Stimulated activated naive CD4-positive, alpha-beta T cell (primary cell): ENCODE measurements around the gene HIP1.
"Not testable (repeated sequence)": the region's sequence is repeated elsewhere in the genome, so short reads cannot be mapped to it uniquely, and the experiment has no call there.

ENCODE experiments used
- DNase-seq, 6 experiments: peaks; one replicate each; lab custom pipeline; 2025; lab: John Stamatoyannopoulos, UW

The HIP1 gene

DNA sequence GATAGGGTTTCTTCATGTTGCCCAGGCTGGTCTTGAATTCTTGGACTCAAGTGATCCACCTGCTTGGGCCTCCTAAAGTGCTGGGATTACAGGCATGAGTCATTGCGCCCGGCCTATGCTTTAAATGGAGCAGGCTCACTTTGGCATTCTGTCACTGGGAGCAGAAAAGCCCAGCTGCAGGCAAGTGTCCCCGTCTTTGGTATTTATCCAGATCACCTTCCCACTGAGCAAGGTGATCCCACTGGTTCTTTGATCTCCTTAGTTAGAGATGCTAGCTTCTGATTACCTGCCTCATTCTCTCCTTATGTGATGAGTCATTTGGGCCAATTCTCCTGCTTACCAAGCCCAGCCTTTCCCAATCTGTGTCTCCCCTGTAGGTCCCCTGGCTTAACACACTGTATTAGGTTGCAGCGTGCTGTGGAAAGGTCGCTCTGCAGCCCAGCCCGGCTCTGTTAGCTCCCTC is 207.4 kb downstream of the HIP1 start:
- no peak for DNase-seq

DNA sequence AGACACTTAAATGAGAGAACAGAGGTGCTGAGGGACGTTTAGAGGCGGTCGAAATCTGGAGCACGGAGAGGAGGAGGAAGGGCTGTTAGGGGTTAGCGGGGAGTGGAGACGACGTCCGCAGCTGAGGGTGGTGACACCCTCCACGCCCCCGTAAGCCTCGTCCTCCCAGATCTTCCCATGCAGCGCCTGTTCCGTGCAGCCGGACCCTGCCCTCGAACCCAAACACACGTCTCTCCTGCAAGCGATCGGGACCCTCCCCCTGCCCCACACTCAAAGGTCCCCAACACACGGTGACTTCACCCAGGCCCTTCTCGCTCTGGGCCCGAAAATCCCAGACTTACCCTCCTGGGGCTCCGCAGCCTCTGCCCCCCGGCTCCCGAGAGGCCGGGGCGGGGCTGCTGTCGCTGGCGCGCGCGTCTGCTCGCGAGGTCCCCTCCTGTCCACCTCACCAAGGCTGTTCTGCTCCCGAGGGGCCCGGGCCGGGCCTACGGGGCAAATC is 211.5 kb downstream of the HIP1 start:
- DNase-seq = peak in 1 of 6 experiments; percentile 1

- not testable (repeated sequence) for DNase-seq
Observed at GRCh38 chr7:75521727-75522126, 217.0 kb downstream of the HIP1 start.

DNA sequence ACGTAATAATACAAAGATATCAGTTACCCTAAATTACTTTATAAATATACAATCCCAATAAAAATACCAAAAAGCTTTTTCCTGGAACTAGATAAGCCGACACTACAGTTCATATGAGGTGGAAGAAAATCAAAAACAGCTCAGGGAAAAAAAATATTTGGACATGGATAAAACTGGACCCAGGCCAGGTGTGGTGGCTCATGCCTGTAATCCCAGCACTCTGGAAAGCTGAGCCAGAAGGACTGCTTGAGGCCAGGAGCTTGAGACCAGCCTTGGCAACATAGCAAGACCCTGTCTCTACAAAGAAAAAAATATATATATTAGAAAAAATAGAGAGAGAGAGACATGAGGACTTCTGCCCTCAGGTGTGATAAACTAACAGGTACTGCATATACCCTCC is 219.9 kb downstream of the HIP1 start:
- not testable (repeated sequence) for DNase-seq

DNA sequence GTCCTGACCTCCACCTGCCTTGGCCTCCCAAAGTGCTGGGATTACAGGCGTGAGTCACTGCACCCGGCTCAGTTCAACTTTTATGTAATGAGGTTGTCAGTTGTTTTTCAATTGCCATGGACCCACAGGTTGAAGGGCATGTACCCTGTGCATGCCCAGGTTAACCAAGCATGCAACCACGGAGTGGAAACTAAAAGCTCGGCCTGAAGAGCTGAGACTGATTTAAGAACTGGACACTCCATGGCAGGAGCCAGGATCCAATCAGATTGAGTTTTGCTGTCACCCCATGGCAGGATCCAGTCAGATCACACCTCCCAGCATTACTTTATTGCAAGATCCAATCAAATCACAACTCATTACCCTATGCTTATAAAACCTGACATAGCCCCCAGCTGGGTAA is 229.7 kb downstream of the HIP1 start:
- DNase-seq = not testable (repeated sequence)

- DNase-seq = not testable (repeated sequence)
Observed at GRCh38 chr7:75492020-75492419, 246.7 kb downstream of the HIP1 start, which contains the start of gene SPDYE5. Gene SPDYE5, plus strand, starts transcription at chr7:75492320. Its CDS starts 1,728 bp downstream, at chr7:75494048.

DNA sequence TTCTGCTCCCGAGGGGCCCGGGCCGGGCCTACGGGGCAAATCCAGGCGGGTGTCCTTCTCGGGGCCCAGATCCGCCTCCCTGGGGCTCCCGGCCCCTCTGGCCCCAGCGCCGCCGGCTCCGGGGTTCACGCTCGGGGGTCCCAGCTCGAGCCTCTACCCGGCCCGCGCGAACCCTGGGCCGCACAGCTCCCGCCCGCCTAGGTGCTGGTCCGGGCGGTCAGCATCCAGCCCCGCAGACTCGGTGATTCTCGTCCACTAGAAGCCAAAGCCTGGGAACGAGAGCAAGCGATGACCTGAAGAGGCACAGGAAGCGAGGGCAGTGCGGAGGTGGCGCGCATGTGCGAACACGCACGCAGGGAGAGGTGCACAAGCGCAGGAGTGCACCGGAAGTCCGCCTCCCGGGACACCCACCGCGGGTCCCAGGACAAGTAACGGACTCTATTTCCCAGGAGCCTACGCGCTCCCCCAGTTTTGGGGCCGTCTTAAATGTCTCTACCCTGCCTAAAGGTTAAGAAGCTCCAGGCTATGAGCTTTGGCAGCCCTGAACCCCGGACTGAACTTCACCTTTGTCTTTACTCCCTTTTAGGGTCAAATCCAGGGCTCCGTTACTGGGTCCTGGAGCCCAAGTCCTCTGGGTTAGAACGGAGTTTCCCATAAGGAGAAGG is 252.6 kb downstream of the HIP1 start, which contains the start of gene POM121C:
POM121C (minus strand) TSS at position 321 of the 665 bp plus-strand sequence. CDS start 44,803 bp downstream, outside the sequence.
- DNase-seq = peak; percentile 67 to 83 (median 76)

DNA sequence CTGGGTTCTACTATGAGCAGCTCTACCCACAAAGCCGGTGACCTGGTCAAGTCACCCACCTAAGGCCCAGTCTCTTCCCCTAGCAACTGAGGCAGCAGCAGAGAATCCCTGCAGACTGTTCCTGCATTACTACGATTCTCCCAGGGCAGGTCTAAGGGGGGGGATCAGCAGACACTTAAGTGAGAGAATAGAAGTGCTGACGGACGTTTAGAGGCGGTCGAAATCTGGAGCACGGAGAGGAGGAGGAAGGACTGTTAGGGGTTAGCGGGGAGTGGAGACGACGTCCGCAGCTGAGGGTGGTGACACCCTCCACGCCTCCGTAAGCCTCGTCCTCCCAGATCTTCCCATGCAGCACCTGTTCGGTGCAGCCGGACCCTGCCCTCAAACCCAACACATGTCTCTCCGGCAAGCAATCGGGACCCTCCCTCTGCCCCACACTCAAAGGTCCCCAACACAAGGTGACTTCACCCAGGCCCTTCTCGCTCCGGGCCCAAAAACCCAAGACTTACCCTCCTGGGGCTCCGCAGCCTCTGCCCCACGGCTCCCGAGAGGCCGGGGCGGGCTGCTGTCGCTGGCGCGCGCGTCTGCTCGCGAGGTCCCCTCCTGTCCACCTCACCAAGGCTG is 253.3 kb downstream of the HIP1 start:
- peak in 1 of 6 experiments; percentile 35 for DNase-seq
